HepG2 (cell line): ENCODE results near the gene GABBR2. TPM values are rescaled to one million over a fixed set of nuclear protein-coding genes. Genes with fewer than 3 reads are reported as not detected.

Source experiments
- ATAC-seq: fragments of 200-7000 bp; cut with Tn5 transposase; 3 replicates; pipeline ENCODE4 v1.9.1; 2020; ENCODE audit warnings: mild to moderate bottlenecking, moderate library complexity
- BruUV-seq: library from RNA; stranded (reverse); fragments of 400-500 nt; replicated peaks from 2 replicates; lab custom pipeline; 2021; lab: Mats Ljungman, UMichigan
- CTCF ChIA-PET: fragments of 300-600 bp; formaldehyde crosslinking; extraction: SDS; loops from one replicate; lab custom pipeline; 2021; ENCODE audit warnings: low total read pairs, inconsistent platforms, low intra/inter-chr PET ratio; lab: Yijun Ruan, JAX
- POLR2A ChIA-PET: fragments of 350-600 bp; sonication (Branson Sonifier 250); formaldehyde crosslinking; loops from one replicate; lab custom pipeline; 2020; ENCODE audit warnings: antibody characterized with exemption, inconsistent platforms; lab: Yijun Ruan, JAX
- DNase-seq: peaks from one replicate; pipeline ENCODE4 v3.0.0-alpha.2; 2015; ENCODE audit warnings: low spot score
- FAIRE-seq: peaks from 3 replicates; lab custom pipeline; 2011; peaks lifted over from hg19 to GRCh38; lab: Jason Lieb, UNC
- H2AFZ ChIP-seq: one replicate; pipeline ENCODE4 v1.6.1; 2011; ENCODE audit warnings: low read length, inconsistent platforms
- H3K27ac ChIP-seq: fragments of 300-600 bp; 3 replicates; pipeline ENCODE4 v1.8.0; 2011; ENCODE audit warnings: mixed run types, mild to moderate bottlenecking, mixed read lengths, low read length, inconsistent platforms; ENCODE audit not compliant: insufficient read depth; ENCODE audit errors: extremely low read length
- H3K27me3 ChIP-seq, 2 experiments: fragments of 200-600 bp in 1 of 2; 2 replicates in 1 of 2; 3 replicates in 1 of 2; pipeline versions ENCODE4 v1.6.0 to v1.8.0; 2011; ENCODE audit warnings: low read length in 2 of 2, mild to moderate bottlenecking in 2 of 2, moderate library complexity in 2 of 2, inconsistent platforms in 1 of 2; ENCODE audit not compliant: insufficient read depth in 2 of 2, control insufficient read depth in 1 of 2
- H3K36me3 ChIP-seq, 2 experiments: fragments of 200-600 bp in 1 of 2; replicated peaks in 1 of 2; 2 replicates in 1 of 2; 3 replicates in 1 of 2; pipeline versions ENCODE4 v1.5.1 to v1.8.0; 2011; ENCODE audit warnings: low read length in 2 of 2, inconsistent platforms in 1 of 2; ENCODE audit not compliant: insufficient read depth in 2 of 2, control insufficient read depth in 1 of 2
- H3K4me1 ChIP-seq: 2 replicates; pipeline ENCODE4 v1.5.1; 2012; ENCODE audit warnings: low read length, inconsistent platforms; ENCODE audit not compliant: insufficient read depth
- H3K4me2 ChIP-seq: 2 replicates; pipeline ENCODE4 v1.6.0; 2011; ENCODE audit warnings: low read depth, low read length, inconsistent platforms
- H3K4me3 ChIP-seq, 3 experiments: fragments of 200-600 bp in 1 of 3; sonication (generic), shearing (Covaris generic) in 1 of 3; replicated peaks in 1 of 3; 2 replicates each; pipeline ENCODE4 v1.5.1; 2011 to 2016; ENCODE audit warnings: low read length in 3 of 3, inconsistent platforms in 2 of 3, low read depth in 2 of 3, mild to moderate bottlenecking in 2 of 3, control low read depth in 1 of 3, mixed read lengths in 1 of 3; ENCODE audit not compliant: insufficient read depth in 1 of 3
- H3K79me2 ChIP-seq: one replicate; pipeline ENCODE4 v1.6.1; 2011; ENCODE audit warnings: low read length, inconsistent platforms; ENCODE audit not compliant: insufficient read depth
- H3K9ac ChIP-seq: 2 replicates; pipeline ENCODE4 v1.6.0; 2011; ENCODE audit warnings: mild to moderate bottlenecking, low read depth, low read length, inconsistent platforms; ENCODE audit not compliant: insufficient read depth
- H3K9me3 ChIP-seq: 2 replicates; pipeline ENCODE4 v1.5.1; 2012; ENCODE audit warnings: mild to moderate bottlenecking, low read length
- H4K20me1 ChIP-seq: 2 replicates; pipeline ENCODE4 v1.6.0; 2011; ENCODE audit warnings: inconsistent platforms, mild to moderate bottlenecking, low read length, moderate library complexity; ENCODE audit not compliant: insufficient read depth
- ARHGAP35 ChIP-seq: sonication (generic); formaldehyde crosslinking; IDR thresholded peaks from 2 replicates; pipeline ENCODE4 v1.9.0; 2022; ENCODE audit warnings: mild to moderate bottlenecking, inconsistent platforms, moderate library complexity, missing genetic modification reagents, borderline replicate concordance
- IKZF4 ChIP-seq: sonication (generic); formaldehyde crosslinking; IDR thresholded peaks from 2 replicates; pipeline ENCODE4 v1.5.1; 2020; ENCODE audit warnings: borderline replicate concordance, mild to moderate bottlenecking, low read depth, missing genetic modification reagents; ENCODE audit errors: not compliant biosample characterization
- MTF1 ChIP-seq: sonication (generic); formaldehyde crosslinking; IDR thresholded peaks from 2 replicates; pipeline ENCODE4 v1.5.0; 2020; ENCODE audit warnings: missing genetic modification reagents
- NFE2L2 ChIP-seq: fragments of 150-350 bp; IDR thresholded peaks from 2 replicates; pipeline ENCODE4 v1.6.1; 2014; ENCODE audit warnings: low read length
- ZFP90 ChIP-seq: sonication (generic); formaldehyde crosslinking; IDR thresholded peaks from 2 replicates; pipeline ENCODE4 v1.8.0; 2022; ENCODE audit warnings: missing genetic modification reagents, mild to moderate bottlenecking, inconsistent platforms, borderline replicate concordance
- ZNF232 ChIP-seq: sonication (generic); formaldehyde crosslinking; IDR thresholded peaks from 2 replicates; pipeline ENCODE4 v1.4.0; 2020; ENCODE audit warnings: missing genetic modification reagents, borderline replicate concordance
- ZNF253 ChIP-seq: sonication (generic); formaldehyde crosslinking; IDR thresholded peaks from 2 replicates; pipeline ENCODE4 v1.8.0; 2022; ENCODE audit warnings: mild to moderate bottlenecking, missing genetic modification reagents, borderline replicate concordance
- ZNF331 ChIP-seq: sonication (generic); formaldehyde crosslinking; IDR thresholded peaks from 2 replicates; pipeline ENCODE4 v1.4.0; 2020; ENCODE audit warnings: missing genetic modification reagents
- WGBS: methylation state at CpG from one replicate; pipeline ENCODE4 v1.1.6; 2017; ENCODE audit warnings: low lambda C conversion rate; 5-methylcytosine and 5-hydroxymethylcytosine counted together
- in situ Hi-C: cut with HindIII; loops from 2 replicates; pipeline ENCODE4 v1.10.0; 2017; ENCODE audit warnings: low pct_unique_long_range_greater_than_20kb; ENCODE audit not compliant: extremely low pct_ligation_motif_present
- intact Hi-C: fragments of 100-400 bp; cut with micrococcal nuclease; formaldehyde crosslinking; loops from one replicate; pipeline ENCODE4 v1.10.0; 2022; ENCODE audit not compliant: unreplicated experiment
- polyA plus RNA-seq, 8 experiments: library from polyadenylated mRNA; depleted of rRNA in 3 of 8; stranded (reverse) in 7 of 8; unstranded in 1 of 8; fragments of >200 nt; fragmentation: Illumina TruSeq in 4 of 8; extraction: Trizol in 4 of 8; gene quantifications; 2 replicates each; pipeline versions ENCODE4 v1.2.1 to v1.2.3, GENCODE V29; 2011 to 2016; ENCODE audit warnings: low read depth in 4 of 8, missing spikeins in 1 of 8, mixed read lengths in 1 of 8; ENCODE audit not compliant: insufficient read depth in 1 of 8
- total RNA-seq, 5 experiments: library from RNA; depleted of rRNA; stranded (reverse); fragments of >200 nt; fragmentation: Illumina TruSeq; extraction: Trizol; gene quantifications; 2 replicates each; pipeline ENCODE4 v1.2.3, GENCODE V29; 2016; ENCODE audit warnings: low read depth in 1 of 5
- TF ChIP-seq, protein P1 (sequence below): sonication (generic); formaldehyde crosslinking; conservative IDR thresholded peaks from 2 replicates; pipeline ENCODE4 v1.4.0; 2020; ENCODE audit warnings: missing genetic modification reagents
- TF ChIP-seq, protein P2 (sequence below): sonication (generic); formaldehyde crosslinking; IDR thresholded peaks from 2 replicates; pipeline ENCODE4 v1.4.0; 2020; ENCODE audit warnings: missing genetic modification reagents, borderline replicate concordance
- TF ChIP-seq, protein P3 (sequence below): IDR thresholded peaks from 2 replicates; pipeline ENCODE4 v1.6.1; 2012; ENCODE audit warnings: low read length, improper control_type of control experiment
- TF ChIP-seq, protein P4 (sequence below): sonication (generic); formaldehyde crosslinking; IDR thresholded peaks from 2 replicates; pipeline ENCODE4 v1.5.0; 2020; ENCODE audit warnings: missing genetic modification reagents
- TF ChIP-seq, protein P5 (sequence below): sonication (generic); formaldehyde crosslinking; IDR thresholded peaks from 2 replicates; pipeline ENCODE4 v1.4.0; 2020; ENCODE audit warnings: missing genetic modification reagents, borderline replicate concordance

Gene GABBR2
- total and polyA plus RNA-seq, 2 of the 13 experiments (the other 11 are each of a cell fraction or from before 2014, with no cell fraction given): 0.02 TPM; not detected in 1

DNA sequence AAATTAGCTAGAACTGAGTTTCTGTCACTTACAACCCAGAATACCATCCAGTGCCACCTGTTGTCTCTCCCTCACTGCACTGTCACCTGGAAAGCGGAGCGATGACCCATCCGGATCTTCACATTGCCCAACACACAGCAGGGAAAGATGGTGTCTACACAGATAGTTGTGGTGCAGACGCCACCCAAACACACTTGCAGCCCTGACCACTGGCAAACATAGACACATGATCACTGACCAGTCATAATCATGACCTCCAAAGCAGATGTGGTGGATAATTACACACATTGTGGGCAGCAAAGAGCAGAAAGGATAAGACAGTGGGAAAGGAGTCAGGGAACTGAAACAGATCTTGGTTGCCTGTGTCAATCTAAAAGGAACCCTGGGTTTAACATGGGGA lies 64.7 kb downstream of the GABBR2 start:
- DNase-seq: no peak
- H2AFZ ChIP-seq: no peak overlapping the region
- FAIRE-seq: no peak
- H3K4me2 ChIP-seq: no peak overlapping the region
- H4K20me1 ChIP-seq: no peaks in the 10 kb centered on the region
- peaks cover 0 to 2% of the 10 kb centered on the region in 2 experiments; a peak in 1 of 5 replicates for H3K27me3 ChIP-seq
- no peak overlapping the region for H3K9ac ChIP-seq
- no peak for ATAC-seq
- 72% methylated on average over 4 of the region's 4 CpGs for WGBS
- no peaks in the 10 kb centered on the region for H3K79me2 ChIP-seq
- ChIA-PET CTCF (no interaction called here), POLR2A (no interaction called here)
- H3K4me1 ChIP-seq: no peaks in the 10 kb centered on the region
- no peak overlapping the region for H3K27ac ChIP-seq
- BruUV-seq: no TSS peak
- H3K9me3 ChIP-seq: no peaks in the 10 kb centered on the region
- no peaks in the 10 kb centered on the region for H3K36me3 ChIP-seq
- in situ Hi-C loops: no loop called here
- intact Hi-C loops: no loop called here
- TF ChIP-seq ZNF331 (CRISPR knock-in tag) (no peak), ZNF232 (CRISPR knock-in tag) (no peak), ARHGAP35 (CRISPR knock-in tag) (no peak), ZNF253 (no peak), MTF1 (CRISPR knock-in tag) (no peak), IKZF4 (CRISPR knock-in tag) (no peak), NFE2L2 (no peak), ZFP90 (CRISPR knock-in tag) (no peak)
- TF ChIP-seq, protein P1, sequence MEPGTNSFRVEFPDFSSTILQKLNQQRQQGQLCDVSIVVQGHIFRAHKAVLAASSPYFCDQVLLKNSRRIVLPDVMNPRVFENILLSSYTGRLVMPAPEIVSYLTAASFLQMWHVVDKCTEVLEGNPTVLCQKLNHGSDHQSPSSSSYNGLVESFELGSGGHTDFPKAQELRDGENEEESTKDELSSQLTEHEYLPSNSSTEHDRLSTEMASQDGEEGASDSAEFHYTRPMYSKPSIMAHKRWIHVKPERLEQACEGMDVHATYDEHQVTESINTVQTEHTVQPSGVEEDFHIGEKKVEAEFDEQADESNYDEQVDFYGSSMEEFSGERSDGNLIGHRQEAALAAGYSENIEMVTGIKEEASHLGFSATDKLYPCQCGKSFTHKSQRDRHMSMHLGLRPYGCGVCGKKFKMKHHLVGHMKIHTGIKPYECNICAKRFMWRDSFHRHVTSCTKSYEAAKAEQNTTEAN (CRISPR knock-in tag): no peak
- TF ChIP-seq, protein P2, sequence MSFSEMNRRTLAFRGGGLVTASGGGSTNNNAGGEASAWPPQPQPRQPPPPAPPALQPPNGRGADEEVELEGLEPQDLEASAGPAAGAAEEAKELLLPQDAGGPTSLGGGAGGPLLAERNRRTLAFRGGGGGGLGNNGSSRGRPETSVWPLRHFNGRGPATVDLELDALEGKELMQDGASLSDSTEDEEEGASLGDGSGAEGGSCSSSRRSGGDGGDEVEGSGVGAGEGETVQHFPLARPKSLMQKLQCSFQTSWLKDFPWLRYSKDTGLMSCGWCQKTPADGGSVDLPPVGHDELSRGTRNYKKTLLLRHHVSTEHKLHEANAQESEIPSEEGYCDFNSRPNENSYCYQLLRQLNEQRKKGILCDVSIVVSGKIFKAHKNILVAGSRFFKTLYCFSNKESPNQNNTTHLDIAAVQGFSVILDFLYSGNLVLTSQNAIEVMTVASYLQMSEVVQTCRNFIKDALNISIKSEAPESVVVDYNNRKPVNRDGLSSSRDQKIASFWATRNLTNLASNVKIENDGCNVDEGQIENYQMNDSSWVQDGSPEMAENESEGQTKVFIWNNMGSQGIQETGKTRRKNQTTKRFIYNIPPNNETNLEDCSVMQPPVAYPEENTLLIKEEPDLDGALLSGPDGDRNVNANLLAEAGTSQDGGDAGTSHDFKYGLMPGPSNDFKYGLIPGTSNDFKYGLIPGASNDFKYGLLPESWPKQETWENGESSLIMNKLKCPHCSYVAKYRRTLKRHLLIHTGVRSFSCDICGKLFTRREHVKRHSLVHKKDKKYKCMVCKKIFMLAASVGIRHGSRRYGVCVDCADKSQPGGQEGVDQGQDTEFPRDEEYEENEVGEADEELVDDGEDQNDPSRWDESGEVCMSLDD (CRISPR knock-in tag): no peak
- TF ChIP-seq, protein P3, sequence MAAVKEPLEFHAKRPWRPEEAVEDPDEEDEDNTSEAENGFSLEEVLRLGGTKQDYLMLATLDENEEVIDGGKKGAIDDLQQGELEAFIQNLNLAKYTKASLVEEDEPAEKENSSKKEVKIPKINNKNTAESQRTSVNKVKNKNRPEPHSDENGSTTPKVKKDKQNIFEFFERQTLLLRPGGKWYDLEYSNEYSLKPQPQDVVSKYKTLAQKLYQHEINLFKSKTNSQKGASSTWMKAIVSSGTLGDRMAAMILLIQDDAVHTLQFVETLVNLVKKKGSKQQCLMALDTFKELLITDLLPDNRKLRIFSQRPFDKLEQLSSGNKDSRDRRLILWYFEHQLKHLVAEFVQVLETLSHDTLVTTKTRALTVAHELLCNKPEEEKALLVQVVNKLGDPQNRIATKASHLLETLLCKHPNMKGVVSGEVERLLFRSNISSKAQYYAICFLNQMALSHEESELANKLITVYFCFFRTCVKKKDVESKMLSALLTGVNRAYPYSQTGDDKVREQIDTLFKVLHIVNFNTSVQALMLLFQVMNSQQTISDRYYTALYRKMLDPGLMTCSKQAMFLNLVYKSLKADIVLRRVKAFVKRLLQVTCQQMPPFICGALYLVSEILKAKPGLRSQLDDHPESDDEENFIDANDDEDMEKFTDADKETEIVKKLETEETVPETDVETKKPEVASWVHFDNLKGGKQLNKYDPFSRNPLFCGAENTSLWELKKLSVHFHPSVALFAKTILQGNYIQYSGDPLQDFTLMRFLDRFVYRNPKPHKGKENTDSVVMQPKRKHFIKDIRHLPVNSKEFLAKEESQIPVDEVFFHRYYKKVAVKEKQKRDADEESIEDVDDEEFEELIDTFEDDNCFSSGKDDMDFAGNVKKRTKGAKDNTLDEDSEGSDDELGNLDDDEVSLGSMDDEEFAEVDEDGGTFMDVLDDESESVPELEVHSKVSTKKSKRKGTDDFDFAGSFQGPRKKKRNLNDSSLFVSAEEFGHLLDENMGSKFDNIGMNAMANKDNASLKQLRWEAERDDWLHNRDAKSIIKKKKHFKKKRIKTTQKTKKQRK: no peak
- TF ChIP-seq, protein P4, sequence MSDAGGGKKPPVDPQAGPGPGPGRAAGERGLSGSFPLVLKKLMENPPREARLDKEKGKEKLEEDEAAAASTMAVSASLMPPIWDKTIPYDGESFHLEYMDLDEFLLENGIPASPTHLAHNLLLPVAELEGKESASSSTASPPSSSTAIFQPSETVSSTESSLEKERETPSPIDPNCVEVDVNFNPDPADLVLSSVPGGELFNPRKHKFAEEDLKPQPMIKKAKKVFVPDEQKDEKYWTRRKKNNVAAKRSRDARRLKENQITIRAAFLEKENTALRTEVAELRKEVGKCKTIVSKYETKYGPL (CRISPR knock-in tag): no peak
- TF ChIP-seq, protein P5, sequence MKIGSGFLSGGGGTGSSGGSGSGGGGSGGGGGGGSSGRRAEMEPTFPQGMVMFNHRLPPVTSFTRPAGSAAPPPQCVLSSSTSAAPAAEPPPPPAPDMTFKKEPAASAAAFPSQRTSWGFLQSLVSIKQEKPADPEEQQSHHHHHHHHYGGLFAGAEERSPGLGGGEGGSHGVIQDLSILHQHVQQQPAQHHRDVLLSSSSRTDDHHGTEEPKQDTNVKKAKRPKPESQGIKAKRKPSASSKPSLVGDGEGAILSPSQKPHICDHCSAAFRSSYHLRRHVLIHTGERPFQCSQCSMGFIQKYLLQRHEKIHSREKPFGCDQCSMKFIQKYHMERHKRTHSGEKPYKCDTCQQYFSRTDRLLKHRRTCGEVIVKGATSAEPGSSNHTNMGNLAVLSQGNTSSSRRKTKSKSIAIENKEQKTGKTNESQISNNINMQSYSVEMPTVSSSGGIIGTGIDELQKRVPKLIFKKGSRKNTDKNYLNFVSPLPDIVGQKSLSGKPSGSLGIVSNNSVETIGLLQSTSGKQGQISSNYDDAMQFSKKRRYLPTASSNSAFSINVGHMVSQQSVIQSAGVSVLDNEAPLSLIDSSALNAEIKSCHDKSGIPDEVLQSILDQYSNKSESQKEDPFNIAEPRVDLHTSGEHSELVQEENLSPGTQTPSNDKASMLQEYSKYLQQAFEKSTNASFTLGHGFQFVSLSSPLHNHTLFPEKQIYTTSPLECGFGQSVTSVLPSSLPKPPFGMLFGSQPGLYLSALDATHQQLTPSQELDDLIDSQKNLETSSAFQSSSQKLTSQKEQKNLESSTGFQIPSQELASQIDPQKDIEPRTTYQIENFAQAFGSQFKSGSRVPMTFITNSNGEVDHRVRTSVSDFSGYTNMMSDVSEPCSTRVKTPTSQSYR (CRISPR knock-in tag): no peak
- no peak overlapping the region for H3K4me3 ChIP-seq
